DMS114 treated with DMSO at 0.1 percent for 48 hours (cell line): ENCODE data around the gene SPTLC1.

Source experiments
- DNase-seq: peaks from one replicate; lab custom pipeline; 2025; ENCODE audit not compliant: unreplicated experiment; lab: John Stamatoyannopoulos, UW

SPTLC1 gene

GRCh38 chr9:91992461-91993041, 122.7 kb downstream of the SPTLC1 start:
- no peak for DNase-seq

GRCh38 chr9:91991721-91992341, 123.4 kb downstream of the SPTLC1 start:
- DNase-seq, result no peak

- DNase-seq, result no peak
Observed at GRCh38 chr9:91986248-91986647, 129.0 kb downstream of the SPTLC1 start.

GRCh38 chr9:91985692-91986091, 129.5 kb downstream of the SPTLC1 start:
- no peak for DNase-seq
